NCI-H345 (cell line): ENCODE results near the gene RCVRN.

ENCODE experiments used
- DNase-seq: peaks from one replicate; lab custom pipeline; 2025; lab: John Stamatoyannopoulos, UW

RCVRN gene

GRCh38 chr17:9898812-9899211, 6.3 kb downstream of the RCVRN start:
- no peak for DNase-seq

- no peak for DNase-seq
These were observed 7.6 kb downstream of the RCVRN start for GRCh38 chr17:9897372-9897968.

- DNase-seq, result no peak
These were observed 9.1 kb downstream of the RCVRN start for GRCh38 chr17:9895923-9896322.

- no peak for DNase-seq
These were observed 10.8 kb downstream of the RCVRN start for GRCh38 chr17:9894231-9894630.

GRCh38 chr17:9893411-9894012, 11.6 kb downstream of the RCVRN start:
- DNase-seq, result no peak

GRCh38 chr17:9890124-9890523, 14.9 kb downstream of the RCVRN start:
- no peak for DNase-seq

- no peak for DNase-seq
These were observed 17.6 kb downstream of the RCVRN start for GRCh38 chr17:9887508-9887907.

GRCh38 chr17:9886141-9886930, 18.7 kb downstream of the RCVRN start:
- DNase-seq, result no peak

GRCh38 chr17:9883451-9883850, 21.6 kb downstream of the RCVRN start:
- DNase-seq, result no peak

- DNase-seq, result no peak
These were observed 24.5 kb downstream of the RCVRN start for GRCh38 chr17:9880582-9880999.

GRCh38 chr17:9878786-9879525, 26.1 kb downstream of the RCVRN start:
- no peak for DNase-seq

- DNase-seq, result no peak
These were observed 26.7 kb downstream of the RCVRN start for GRCh38 chr17:9878356-9878755.

GRCh38 chr17:9875441-9875840, 29.6 kb downstream of the RCVRN start:
- no peak for DNase-seq

GRCh38 chr17:9874722-9875121, 30.3 kb downstream of the RCVRN start:
- no peak for DNase-seq

- no peak for DNase-seq
These were observed 32.2 kb downstream of the RCVRN start for GRCh38 chr17:9872852-9873251.

GRCh38 chr17:9868552-9868951, 36.5 kb downstream of the RCVRN start:
- no peak for DNase-seq

- DNase-seq, result no peak
These were observed 39.5 kb downstream of the RCVRN start for GRCh38 chr17:9865586-9865985.

GRCh38 chr17:9862949-9863348, 42.1 kb downstream of the RCVRN start:
- DNase-seq, result no peak

- no peak for DNase-seq
These were observed 42.9 kb downstream of the RCVRN start for GRCh38 chr17:9862220-9862619.

- DNase-seq, result no peak
These were observed 44.2 kb downstream of the RCVRN start for GRCh38 chr17:9860851-9861250.

- no peak for DNase-seq
These were observed 45.3 kb downstream of the RCVRN start for GRCh38 chr17:9859781-9860180.

- no peak for DNase-seq
These were observed 50.0 kb downstream of the RCVRN start for GRCh38 chr17:9855036-9855435.

- DNase-seq, result no peak
These were observed 50.8 kb downstream of the RCVRN start for GRCh38 chr17:9854255-9854654.
